DOHH2 (cell line): ENCODE results near the gene KCNC4.

Experiments
- CTCF ChIP-seq: fragments of 200-600 bp; sonication (generic); IDR thresholded peaks from one replicate; pipeline ENCODE4 v1.5.1; 2014; ENCODE audit warnings: antibody characterized with exemption, mild to moderate bottlenecking, low read depth, low read length; ENCODE audit not compliant: poor library complexity, severe bottlenecking
- EZH2phosphoT487 ChIP-seq: fragments of 200-600 bp; sonication (generic); IDR thresholded peaks from 2 replicates; pipeline ENCODE4 v1.6.1; 2017; ENCODE audit warnings: borderline replicate concordance, mild to moderate bottlenecking, antibody characterized with exemption, low read length, moderate library complexity, mixed read lengths

GRCh38 chr1:110243146-110243545 lies 33.0 kb downstream of the KCNC4 start:
- no peak for TF ChIP-seq CTCF
- no peak for TF ChIP-seq EZH2phosphoT487
